Panc1 (cell line): ENCODE data around the gene GLB1L. TPM values are rescaled to one million over a fixed set of nuclear protein-coding genes. Genes with fewer than 3 reads are reported as not detected.

ENCODE experiments used
- ATAC-seq: fragments of 200-7000 bp; cut with Tn5 transposase; 2 replicates; pipeline ENCODE4 v1.9.1; 2020; ENCODE audit warnings: mild to moderate bottlenecking, moderate library complexity
- BruUV-seq: library from RNA; stranded (reverse); fragments of 400-500 nt; replicated peaks from 2 replicates; lab custom pipeline; 2021; lab: Mats Ljungman, UMichigan
- CTCF ChIA-PET: fragments of 300-600 bp; sonication (Branson Sonifier 250); formaldehyde crosslinking; loops from one replicate; lab custom pipeline; 2022; ENCODE audit warnings: antibody characterized with exemption; lab: Charles Lee
- POLR2A ChIA-PET: fragments of 300-600 bp; sonication (Branson Sonifier 250); formaldehyde crosslinking; loops from one replicate; lab custom pipeline; 2022; ENCODE audit warnings: antibody characterized with exemption; lab: Charles Lee
- DNase-seq: peaks from one replicate; pipeline ENCODE4 v3.0.0-alpha.2; 2010; ENCODE audit warnings: low read depth, low spot score
- H3K27ac ChIP-seq: 2 replicates; pipeline ENCODE4 v1.5.1; 2011; ENCODE audit warnings: mild to moderate bottlenecking, low read length, inconsistent platforms
- H3K27me3 ChIP-seq: fragments of 200-500 bp; sonication (Bioruptor generic); 2 replicates; pipeline ENCODE4 v1.6.0; 2014; ENCODE audit warnings: low read length, inconsistent platforms; ENCODE audit not compliant: control insufficient read depth, insufficient read depth
- H3K36me3 ChIP-seq: fragments of 200-500 bp; sonication (Bioruptor generic); 2 replicates; pipeline ENCODE4 v1.5.1; 2014; ENCODE audit warnings: inconsistent platforms, mild to moderate bottlenecking, low read length, moderate library complexity; ENCODE audit not compliant: control insufficient read depth, insufficient read depth
- H3K4me1 ChIP-seq: 2 replicates; pipeline ENCODE4 v1.5.1; 2011; ENCODE audit warnings: inconsistent platforms, mild to moderate bottlenecking, low read length, moderate library complexity; ENCODE audit not compliant: control insufficient read depth, insufficient read depth
- H3K4me3 ChIP-seq, 2 experiments: 2 replicates each; pipeline ENCODE4 v1.5.1; 2011 to 2012; ENCODE audit warnings: low read depth in 2 of 2, low read length in 2 of 2, mild to moderate bottlenecking in 2 of 2, inconsistent platforms in 1 of 2, moderate library complexity in 1 of 2
- H3K9me3 ChIP-seq: fragments of 200-500 bp; sonication (Bioruptor generic); 2 replicates; pipeline ENCODE4 v1.5.1; 2014; ENCODE audit warnings: low read depth, mild to moderate bottlenecking, inconsistent platforms, low read length, moderate library complexity; ENCODE audit not compliant: control insufficient read depth, insufficient read depth
- POLR2AphosphoS5 ChIP-seq: IDR thresholded peaks from 2 replicates; pipeline ENCODE4 v1.6.1; 2012; ENCODE audit warnings: mild to moderate bottlenecking, low read depth, low read length, moderate library complexity
- SIN3A ChIP-seq: IDR thresholded peaks from 2 replicates; pipeline ENCODE4 v1.6.1; 2012; ENCODE audit warnings: low read depth, mild to moderate bottlenecking, low read length, moderate library complexity, borderline replicate concordance; ENCODE audit not compliant: insufficient read depth
- TCF7L2 ChIP-seq: IDR thresholded peaks from 2 replicates; pipeline ENCODE4 v1.6.1; 2011; ENCODE audit warnings: mild to moderate bottlenecking, low read depth, low read length, inconsistent platforms
- in situ Hi-C: cut with HindIII; loops from 2 replicates; pipeline ENCODE4 v1.10.0; 2016; ENCODE audit warnings: low sequenced_read_pairs, low pct_unique_long_range_greater_than_20kb
- intact Hi-C: fragments of 100-400 bp; cut with micrococcal nuclease; formaldehyde crosslinking; loops from one replicate; pipeline ENCODE4 v1.10.0; 2022; ENCODE audit not compliant: unreplicated experiment
- total RNA-seq: library from RNA; stranded (reverse); gene quantifications from one replicate; pipeline ENCODE4 v1.2.1, GENCODE V29; 2021; ENCODE audit not compliant: unreplicated experiment
- TF ChIP-seq, protein P1 (sequence below), 2 experiments: IDR thresholded peaks; 2 replicates each; pipeline ENCODE4 v1.6.1; 2011 to 2012; ENCODE audit warnings: low read depth in 2 of 2, control low read depth in 1 of 2, low read length in 1 of 2, mild to moderate bottlenecking in 1 of 2, moderate library complexity in 1 of 2; ENCODE audit not compliant: insufficient read depth in 1 of 2
- TF ChIP-seq, protein P2 (sequence below): fragments of 450-650 bp; IDR thresholded peaks from 2 replicates; pipeline ENCODE4 v1.5.1; 2017; ENCODE audit warnings: mild to moderate bottlenecking

The GLB1L gene
- total RNA-seq, 1 experiment from 2014 or later: 8.1 TPM

DNA sequence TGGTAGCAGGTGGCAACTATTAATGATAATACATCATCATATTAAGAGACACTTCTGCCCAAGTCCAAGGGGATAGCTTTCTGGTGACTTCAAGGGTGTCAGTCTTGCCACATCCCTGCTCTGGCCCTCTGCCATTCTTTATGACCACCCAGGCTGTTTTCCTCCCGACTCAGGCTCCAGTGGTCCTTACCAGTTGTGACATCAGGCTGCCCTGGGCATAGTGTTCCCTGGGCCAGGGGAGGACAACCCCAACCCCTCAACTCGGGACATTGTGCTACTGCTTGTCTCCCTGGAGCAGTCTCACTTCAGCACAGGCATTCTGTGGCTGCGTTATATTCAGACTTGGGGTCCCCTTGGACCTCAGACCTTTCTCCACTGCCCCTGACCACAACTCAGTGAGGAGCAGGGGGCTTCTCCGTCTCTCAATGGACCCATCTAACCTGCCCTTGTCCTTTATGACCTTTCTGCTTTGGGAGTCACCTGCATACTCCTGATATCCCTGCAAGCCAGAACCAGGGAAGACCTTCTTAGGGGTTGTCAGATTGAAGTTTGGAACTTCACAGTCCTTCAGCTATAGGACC lies 46.8 kb upstream of the GLB1L start:
- CTCF ChIA-PET: interaction anchor here (0.6 to 2.2 kb wide), 2 partner anchors 13 to 48 kb away, joined by 6 to 17 read pairs; partner anchors contain the start of gene DNAJB2
- Histone ChIP-seq H3K27ac (no peak overlapping the region), H3K36me3 (no peaks in the 10 kb centered on the region), H3K27me3 (no peaks in the 10 kb centered on the region), H3K4me3 (no peak overlapping the region), H3K9me3 (no peaks in the 10 kb centered on the region), H3K4me1 (peaks cover 4% of the 10 kb centered on the region; the same call in 1 of the 2 replicates)
- BruUV-seq: no TSS peak
- POLR2A ChIA-PET: no interaction called here
- DNase-seq (no peak), ATAC-seq (no peak)
- intact Hi-C loops (no loop called here), in situ Hi-C loops (no loop called here)
- no peak for TF ChIP-seq SIN3A
- TF ChIP-seq, protein P1, sequence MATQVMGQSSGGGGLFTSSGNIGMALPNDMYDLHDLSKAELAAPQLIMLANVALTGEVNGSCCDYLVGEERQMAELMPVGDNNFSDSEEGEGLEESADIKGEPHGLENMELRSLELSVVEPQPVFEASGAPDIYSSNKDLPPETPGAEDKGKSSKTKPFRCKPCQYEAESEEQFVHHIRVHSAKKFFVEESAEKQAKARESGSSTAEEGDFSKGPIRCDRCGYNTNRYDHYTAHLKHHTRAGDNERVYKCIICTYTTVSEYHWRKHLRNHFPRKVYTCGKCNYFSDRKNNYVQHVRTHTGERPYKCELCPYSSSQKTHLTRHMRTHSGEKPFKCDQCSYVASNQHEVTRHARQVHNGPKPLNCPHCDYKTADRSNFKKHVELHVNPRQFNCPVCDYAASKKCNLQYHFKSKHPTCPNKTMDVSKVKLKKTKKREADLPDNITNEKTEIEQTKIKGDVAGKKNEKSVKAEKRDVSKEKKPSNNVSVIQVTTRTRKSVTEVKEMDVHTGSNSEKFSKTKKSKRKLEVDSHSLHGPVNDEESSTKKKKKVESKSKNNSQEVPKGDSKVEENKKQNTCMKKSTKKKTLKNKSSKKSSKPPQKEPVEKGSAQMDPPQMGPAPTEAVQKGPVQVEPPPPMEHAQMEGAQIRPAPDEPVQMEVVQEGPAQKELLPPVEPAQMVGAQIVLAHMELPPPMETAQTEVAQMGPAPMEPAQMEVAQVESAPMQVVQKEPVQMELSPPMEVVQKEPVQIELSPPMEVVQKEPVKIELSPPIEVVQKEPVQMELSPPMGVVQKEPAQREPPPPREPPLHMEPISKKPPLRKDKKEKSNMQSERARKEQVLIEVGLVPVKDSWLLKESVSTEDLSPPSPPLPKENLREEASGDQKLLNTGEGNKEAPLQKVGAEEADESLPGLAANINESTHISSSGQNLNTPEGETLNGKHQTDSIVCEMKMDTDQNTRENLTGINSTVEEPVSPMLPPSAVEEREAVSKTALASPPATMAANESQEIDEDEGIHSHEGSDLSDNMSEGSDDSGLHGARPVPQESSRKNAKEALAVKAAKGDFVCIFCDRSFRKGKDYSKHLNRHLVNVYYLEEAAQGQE (IDR thresholded peaks at IDR 0.05; ENCODE audit: insufficient read depth in 1 of 2, low read depth in 2 of 2, low read length in 1 of 2): no peak
- TF ChIP-seq, protein P2, sequence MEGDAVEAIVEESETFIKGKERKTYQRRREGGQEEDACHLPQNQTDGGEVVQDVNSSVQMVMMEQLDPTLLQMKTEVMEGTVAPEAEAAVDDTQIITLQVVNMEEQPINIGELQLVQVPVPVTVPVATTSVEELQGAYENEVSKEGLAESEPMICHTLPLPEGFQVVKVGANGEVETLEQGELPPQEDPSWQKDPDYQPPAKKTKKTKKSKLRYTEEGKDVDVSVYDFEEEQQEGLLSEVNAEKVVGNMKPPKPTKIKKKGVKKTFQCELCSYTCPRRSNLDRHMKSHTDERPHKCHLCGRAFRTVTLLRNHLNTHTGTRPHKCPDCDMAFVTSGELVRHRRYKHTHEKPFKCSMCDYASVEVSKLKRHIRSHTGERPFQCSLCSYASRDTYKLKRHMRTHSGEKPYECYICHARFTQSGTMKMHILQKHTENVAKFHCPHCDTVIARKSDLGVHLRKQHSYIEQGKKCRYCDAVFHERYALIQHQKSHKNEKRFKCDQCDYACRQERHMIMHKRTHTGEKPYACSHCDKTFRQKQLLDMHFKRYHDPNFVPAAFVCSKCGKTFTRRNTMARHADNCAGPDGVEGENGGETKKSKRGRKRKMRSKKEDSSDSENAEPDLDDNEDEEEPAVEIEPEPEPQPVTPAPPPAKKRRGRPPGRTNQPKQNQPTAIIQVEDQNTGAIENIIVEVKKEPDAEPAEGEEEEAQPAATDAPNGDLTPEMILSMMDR: no peak
- no peak for TF ChIP-seq POLR2AphosphoS5
- no peak for TF ChIP-seq TCF7L2

DNA sequence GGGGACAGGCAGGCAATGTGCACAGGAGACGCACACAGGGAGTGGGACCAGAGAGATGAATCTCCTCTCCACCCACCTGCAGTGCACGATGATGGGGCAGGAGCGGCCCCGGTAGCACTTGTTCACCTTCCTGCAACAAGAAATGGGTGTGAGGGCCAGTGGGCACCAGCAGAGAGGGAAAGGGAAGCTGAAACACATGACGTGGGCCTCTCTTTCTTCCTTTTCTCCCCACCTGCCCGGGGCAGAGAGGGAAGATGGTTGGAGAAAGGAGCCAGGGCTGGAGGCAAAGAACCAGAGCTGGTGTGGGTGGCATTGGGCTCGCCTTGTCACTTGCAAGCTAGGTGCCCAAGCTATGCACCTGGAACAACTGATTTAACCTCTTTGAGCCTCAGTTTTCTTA lies 46.1 kb upstream of the GLB1L start:
- ATAC-seq: no peak
- ChIA-PET POLR2A (no interaction called here), CTCF (interaction anchor here (2.2 kb wide), 1 partner anchor 12 kb away, joined by 17 read pairs; the partner anchor contains the start of gene DNAJB2)
- H3K4me3 ChIP-seq: no peak overlapping the region
- peaks cover 4% of the 10 kb centered on the region; the same call in 1 of the 2 replicates for H3K4me1 ChIP-seq
- no TSS peak for BruUV-seq
- no peaks in the 10 kb centered on the region for H3K9me3 ChIP-seq
- H3K27ac ChIP-seq: no peak overlapping the region
- no peak for DNase-seq
- no peaks in the 10 kb centered on the region for H3K27me3 ChIP-seq
- intact Hi-C loops (no loop called here), in situ Hi-C loops (no loop called here)
- TF ChIP-seq, protein P2: no peak
- TF ChIP-seq SIN3A (no peak), TCF7L2 (no peak), POLR2AphosphoS5 (no peak)
- TF ChIP-seq, protein P1 (IDR thresholded peaks at IDR 0.05; ENCODE audit: insufficient read depth in 1 of 2, low read depth in 2 of 2, low read length in 1 of 2): no peak
- no peaks in the 10 kb centered on the region for H3K36me3 ChIP-seq
